SK-N-SH (cell line): ENCODE data around the gene ZFP92.

Experiments used
- CTCF ChIP-seq: fragments of 200-600 bp; sonication (generic); IDR thresholded peaks from 2 replicates; pipeline ENCODE4 v1.6.1; 2017; ENCODE audit warnings: antibody characterized with exemption, mild to moderate bottlenecking, moderate library complexity
- FOSL2 ChIP-seq: IDR thresholded peaks from 2 replicates; pipeline ENCODE4 v1.4.0; 2012; ENCODE audit warnings: low read depth, mild to moderate bottlenecking, moderate library complexity, borderline replicate concordance
- GABPA ChIP-seq: IDR thresholded peaks from 2 replicates; pipeline ENCODE4 v1.4.0; 2012; ENCODE audit warnings: low read depth, mild to moderate bottlenecking
- GATA2 ChIP-seq: sonication (generic); formaldehyde crosslinking; IDR thresholded peaks from 2 replicates; pipeline ENCODE4 v1.5.0; 2020; ENCODE audit warnings: mild to moderate bottlenecking, missing genetic modification reagents
- JUND ChIP-seq: IDR thresholded peaks from 2 replicates; pipeline ENCODE4 v1.4.0; 2012
- NFIC ChIP-seq: IDR thresholded peaks from 2 replicates; pipeline ENCODE4 v1.4.0; 2012; ENCODE audit warnings: borderline replicate concordance
- PBX3 ChIP-seq: IDR thresholded peaks from 2 replicates; pipeline ENCODE4; 2012

GRCh38 chrX:153388722-153389459 lies 22.4 kb upstream of the ZFP92 start:
- TF ChIP-seq JUND: no peak
- no peak for TF ChIP-seq NFIC
- TF ChIP-seq CTCF: no peak
- TF ChIP-seq GATA2 (CRISPR knock-in tag): no peak
- TF ChIP-seq FOSL2: no peak
- TF ChIP-seq GABPA: no peak
- TF ChIP-seq PBX3: no peak
